ENCODE measurements around the gene RHNO1.

The RHNO1 gene

DNA sequence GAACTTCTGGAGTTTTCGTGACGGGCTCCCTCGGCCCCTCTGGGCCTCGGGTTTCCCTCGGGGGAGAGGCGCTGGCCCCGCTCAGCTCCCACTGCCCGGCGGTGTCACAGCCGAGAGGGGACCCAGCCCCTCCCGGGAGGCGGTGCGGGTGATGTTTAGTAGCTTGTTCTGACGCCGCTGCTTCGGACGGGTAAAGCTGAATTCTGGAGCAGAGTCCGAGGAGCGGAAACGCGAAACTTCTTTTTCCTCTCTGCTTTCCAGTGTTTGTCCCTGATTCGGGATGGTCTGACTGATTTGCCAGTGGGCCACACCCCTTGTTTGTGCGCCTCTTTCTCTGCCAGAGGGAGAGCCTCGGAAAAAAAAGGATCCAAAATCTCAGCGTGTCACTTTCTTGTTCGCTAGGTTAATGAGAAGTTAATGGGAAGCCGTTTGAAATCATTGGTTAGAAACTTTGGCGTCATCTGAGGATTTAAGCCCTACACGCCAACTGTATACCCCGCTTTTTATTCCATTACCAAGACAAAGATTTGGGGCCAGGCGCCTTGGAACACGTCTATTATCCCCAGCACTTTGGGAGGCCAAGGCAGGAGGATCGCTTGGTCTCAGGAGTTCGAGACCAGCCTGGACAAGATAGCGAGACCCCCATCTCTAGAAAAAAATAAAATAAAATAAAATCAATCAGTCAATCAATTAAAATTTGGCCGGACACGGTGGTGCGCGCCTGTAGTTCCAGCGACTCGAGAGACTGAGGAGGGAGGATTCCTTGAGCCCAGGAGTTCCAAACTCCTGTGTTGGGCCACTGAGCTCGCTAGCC is 14.4 kb downstream of the RHNO1 start (continued):
- TF ChIP-seq, protein P1, sequence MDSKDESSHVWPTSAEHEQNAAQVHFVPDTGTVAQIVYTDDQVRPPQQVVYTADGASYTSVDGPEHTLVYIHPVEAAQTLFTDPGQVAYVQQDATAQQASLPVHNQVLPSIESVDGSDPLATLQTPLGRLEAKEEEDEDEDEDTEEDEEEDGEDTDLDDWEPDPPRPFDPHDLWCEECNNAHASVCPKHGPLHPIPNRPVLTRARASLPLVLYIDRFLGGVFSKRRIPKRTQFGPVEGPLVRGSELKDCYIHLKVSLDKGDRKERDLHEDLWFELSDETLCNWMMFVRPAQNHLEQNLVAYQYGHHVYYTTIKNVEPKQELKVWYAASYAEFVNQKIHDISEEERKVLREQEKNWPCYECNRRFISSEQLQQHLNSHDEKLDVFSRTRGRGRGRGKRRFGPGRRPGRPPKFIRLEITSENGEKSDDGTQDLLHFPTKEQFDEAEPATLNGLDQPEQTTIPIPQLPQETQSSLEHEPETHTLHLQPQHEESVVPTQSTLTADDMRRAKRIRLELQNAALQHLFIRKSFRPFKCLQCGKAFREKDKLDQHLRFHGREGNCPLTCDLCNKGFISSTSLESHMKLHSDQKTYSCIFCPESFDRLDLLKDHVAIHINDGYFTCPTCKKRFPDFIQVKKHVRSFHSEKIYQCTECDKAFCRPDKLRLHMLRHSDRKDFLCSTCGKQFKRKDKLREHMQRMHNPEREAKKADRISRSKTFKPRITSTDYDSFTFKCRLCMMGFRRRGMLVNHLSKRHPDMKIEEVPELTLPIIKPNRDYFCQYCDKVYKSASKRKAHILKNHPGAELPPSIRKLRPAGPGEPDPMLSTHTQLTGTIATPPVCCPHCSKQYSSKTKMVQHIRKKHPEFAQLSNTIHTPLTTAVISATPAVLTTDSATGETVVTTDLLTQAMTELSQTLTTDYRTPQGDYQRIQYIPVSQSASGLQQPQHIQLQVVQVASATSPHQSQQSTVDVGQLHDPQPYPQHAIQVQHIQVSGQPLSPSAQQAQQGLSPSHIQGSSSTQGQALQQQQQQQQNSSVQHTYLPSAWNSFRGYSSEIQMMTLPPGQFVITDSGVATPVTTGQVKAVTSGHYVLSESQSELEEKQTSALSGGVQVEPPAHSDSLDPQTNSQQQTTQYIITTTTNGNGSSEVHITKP (tag by site-specific recombination; IDR thresholded peaks at IDR 0.05) = no peak

DNA sequence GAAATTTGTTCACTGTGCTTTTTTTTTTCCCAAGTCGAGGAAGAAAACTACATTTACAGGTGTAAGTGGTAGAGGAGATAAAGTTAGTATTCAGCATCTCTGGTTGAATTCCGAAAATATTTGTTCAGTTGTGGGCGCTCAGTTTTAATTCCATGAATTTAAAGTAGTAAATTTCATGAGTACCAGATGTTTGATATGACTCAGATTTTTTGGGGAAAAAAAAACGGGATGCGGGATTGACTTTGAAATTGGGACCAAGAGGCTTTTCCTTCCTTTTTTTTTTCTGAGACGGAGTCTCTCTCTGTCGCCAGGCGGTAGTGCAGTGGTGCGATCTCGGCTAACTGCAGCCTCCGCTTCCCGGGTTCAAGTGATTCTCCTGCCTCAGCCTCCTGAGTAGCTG is 15.2 kb downstream of the RHNO1 start:
- H3K27ac ChIP-seq (ENCODE audit: extremely low read depth, low read depth, low read length) = no peak overlapping the region
- peaks cover under 1 to 23% of the 10 kb centered on the region in 2 experiments for H3K36me3 ChIP-seq (ENCODE audit: control insufficient read depth in 2 of 2, insufficient read depth in 1 of 2, low read length in 2 of 2)
- no peak overlapping the region for H3K4me3 ChIP-seq (ENCODE audit: low read depth, low read length)
- TF ChIP-seq WT1 (tag by site-specific recombination; IDR thresholded peaks at IDR 0.05) (no peak), ZNF132 (tag by site-specific recombination; IDR thresholded peaks at IDR 0.05; ENCODE audit: borderline replicate concordance) (no peak), ZNF354C (tag by site-specific recombination; IDR thresholded peaks at IDR 0.05; ENCODE audit: borderline replicate concordance, low read depth) (no peak), ZNF510 (tag by site-specific recombination; IDR thresholded peaks at IDR 0.05; ENCODE audit: insufficient replicate concordance) (no peak), ZFP69B (tag by site-specific recombination; IDR thresholded peaks at IDR 0.05) (no peak), ZNF23 (tag by site-specific recombination; IDR thresholded peaks at IDR 0.05; ENCODE audit: borderline replicate concordance) (no peak)
- TF ChIP-seq, protein P2, sequence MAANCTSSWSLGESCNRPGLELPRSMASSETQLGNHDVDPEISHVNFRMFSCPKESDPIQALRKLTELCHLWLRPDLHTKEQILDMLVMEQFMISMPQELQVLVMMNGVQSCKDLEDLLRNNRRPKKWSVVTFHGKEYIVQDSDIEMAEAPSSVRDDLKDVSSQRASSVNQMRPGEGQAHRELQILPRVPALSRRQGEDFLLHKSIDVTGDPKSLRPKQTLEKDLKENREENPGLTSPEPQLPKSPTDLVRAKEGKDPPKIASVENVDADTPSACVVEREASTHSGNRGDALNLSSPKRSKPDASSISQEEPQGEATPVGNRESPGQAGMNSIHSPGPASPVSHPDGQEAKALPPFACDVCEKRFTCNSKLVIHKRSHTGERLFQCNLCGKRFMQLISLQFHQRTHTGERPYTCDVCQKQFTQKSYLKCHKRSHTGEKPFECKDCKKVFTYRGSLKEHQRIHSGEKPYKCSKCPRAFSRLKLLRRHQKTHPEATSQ (tag by site-specific recombination; IDR thresholded peaks at IDR 0.05) = no peak
- TF ChIP-seq, protein P3, sequence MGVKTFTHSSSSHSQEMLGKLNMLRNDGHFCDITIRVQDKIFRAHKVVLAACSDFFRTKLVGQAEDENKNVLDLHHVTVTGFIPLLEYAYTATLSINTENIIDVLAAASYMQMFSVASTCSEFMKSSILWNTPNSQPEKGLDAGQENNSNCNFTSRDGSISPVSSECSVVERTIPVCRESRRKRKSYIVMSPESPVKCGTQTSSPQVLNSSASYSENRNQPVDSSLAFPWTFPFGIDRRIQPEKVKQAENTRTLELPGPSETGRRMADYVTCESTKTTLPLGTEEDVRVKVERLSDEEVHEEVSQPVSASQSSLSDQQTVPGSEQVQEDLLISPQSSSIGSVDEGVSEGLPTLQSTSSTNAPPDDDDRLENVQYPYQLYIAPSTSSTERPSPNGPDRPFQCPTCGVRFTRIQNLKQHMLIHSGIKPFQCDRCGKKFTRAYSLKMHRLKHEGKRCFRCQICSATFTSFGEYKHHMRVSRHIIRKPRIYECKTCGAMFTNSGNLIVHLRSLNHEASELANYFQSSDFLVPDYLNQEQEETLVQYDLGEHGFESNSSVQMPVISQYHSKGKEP (tag by site-specific recombination; IDR thresholded peaks at IDR 0.05) = no peak
- TF ChIP-seq, protein P4, sequence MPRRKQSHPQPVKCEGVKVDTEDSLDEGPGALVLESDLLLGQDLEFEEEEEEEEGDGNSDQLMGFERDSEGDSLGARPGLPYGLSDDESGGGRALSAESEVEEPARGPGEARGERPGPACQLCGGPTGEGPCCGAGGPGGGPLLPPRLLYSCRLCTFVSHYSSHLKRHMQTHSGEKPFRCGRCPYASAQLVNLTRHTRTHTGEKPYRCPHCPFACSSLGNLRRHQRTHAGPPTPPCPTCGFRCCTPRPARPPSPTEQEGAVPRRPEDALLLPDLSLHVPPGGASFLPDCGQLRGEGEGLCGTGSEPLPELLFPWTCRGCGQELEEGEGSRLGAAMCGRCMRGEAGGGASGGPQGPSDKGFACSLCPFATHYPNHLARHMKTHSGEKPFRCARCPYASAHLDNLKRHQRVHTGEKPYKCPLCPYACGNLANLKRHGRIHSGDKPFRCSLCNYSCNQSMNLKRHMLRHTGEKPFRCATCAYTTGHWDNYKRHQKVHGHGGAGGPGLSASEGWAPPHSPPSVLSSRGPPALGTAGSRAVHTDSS (tag by site-specific recombination; IDR thresholded peaks at IDR 0.05) = no peak
- TF ChIP-seq, protein P5, sequence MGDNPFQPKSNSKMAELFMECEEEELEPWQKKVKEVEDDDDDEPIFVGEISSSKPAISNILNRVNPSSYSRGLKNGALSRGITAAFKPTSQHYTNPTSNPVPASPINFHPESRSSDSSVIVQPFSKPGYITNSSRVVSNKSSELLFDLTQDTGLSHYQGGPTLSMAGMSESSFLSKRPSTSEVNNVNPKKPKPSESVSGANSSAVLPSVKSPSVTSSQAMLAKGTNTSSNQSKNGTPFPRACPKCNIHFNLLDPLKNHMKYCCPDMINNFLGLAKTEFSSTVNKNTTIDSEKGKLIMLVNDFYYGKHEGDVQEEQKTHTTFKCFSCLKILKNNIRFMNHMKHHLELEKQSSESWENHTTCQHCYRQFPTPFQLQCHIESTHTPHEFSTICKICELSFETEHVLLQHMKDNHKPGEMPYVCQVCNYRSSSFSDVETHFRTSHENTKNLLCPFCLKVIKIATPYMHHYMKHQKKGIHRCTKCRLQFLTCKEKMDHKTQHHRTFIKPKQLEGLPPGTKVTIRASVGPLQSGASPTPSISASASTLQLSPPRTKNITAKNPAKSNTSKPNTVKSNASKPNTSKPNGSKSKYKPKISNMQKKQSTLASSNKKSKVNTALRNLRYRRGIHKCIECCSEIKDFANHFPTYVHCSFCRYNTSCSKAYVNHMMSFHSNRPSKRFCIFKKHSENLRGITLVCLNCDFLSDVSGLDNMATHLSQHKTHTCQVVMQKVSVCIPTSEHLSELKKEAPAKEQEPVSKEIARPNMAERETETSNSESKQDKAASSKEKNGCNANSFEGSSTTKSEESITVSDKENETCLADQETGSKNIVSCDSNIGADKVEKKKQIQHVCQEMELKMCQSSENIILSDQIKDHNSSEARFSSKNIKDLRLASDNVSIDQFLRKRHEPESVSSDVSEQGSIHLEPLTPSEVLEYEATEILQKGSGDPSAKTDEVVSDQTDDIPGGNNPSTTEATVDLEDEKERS (tag by site-specific recombination; IDR thresholded peaks at IDR 0.05) = no peak
- TF ChIP-seq, protein P6, sequence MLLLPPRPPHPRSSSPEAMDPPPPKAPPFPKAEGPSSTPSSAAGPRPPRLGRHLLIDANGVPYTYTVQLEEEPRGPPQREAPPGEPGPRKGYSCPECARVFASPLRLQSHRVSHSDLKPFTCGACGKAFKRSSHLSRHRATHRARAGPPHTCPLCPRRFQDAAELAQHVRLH (tag by site-specific recombination; IDR thresholded peaks at IDR 0.05) = no peak
- TF ChIP-seq, protein P7, sequence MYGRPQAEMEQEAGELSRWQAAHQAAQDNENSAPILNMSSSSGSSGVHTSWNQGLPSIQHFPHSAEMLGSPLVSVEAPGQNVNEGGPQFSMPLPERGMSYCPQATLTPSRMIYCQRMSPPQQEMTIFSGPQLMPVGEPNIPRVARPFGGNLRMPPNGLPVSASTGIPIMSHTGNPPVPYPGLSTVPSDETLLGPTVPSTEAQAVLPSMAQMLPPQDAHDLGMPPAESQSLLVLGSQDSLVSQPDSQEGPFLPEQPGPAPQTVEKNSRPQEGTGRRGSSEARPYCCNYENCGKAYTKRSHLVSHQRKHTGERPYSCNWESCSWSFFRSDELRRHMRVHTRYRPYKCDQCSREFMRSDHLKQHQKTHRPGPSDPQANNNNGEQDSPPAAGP (tag by site-specific recombination; IDR thresholded peaks at IDR 0.05) = no peak
- TF ChIP-seq, protein P8, sequence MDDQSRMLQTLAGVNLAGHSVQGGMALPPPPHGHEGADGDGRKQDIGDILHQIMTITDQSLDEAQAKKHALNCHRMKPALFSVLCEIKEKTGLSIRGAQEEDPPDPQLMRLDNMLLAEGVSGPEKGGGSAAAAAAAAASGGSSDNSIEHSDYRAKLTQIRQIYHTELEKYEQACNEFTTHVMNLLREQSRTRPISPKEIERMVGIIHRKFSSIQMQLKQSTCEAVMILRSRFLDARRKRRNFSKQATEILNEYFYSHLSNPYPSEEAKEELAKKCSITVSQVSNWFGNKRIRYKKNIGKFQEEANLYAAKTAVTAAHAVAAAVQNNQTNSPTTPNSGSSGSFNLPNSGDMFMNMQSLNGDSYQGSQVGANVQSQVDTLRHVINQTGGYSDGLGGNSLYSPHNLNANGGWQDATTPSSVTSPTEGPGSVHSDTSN (CRISPR knock-in tag; IDR thresholded peaks at IDR 0.05) = no peak
- ChIA-PET POLR2A (interaction anchor here (1.0 kb wide), 1 partner anchor 15 kb away, joined by 4 read pairs; the partner anchor contains the start of genes FOXM1 and RHNO1), CTCF (interaction anchor here (1.4 kb wide), 1 partner anchor 52 kb away, joined by 4 read pairs; no protein-coding TSS in a partner anchor)
- H3K4me1 ChIP-seq (ENCODE audit: control insufficient read depth, insufficient read depth, low read length) = peaks cover 6% of the 10 kb centered on the region
- no peaks in the 10 kb centered on the region for H3K9me3 ChIP-seq (ENCODE audit: control insufficient read depth, insufficient read depth, low read depth, low read length)

All from HEK293 (cell line).